NCI-H2227 (cell line): ENCODE measurements around the gene FMNL2.

Source experiments
- DNase-seq: peaks from one replicate; lab custom pipeline; 2025; ENCODE audit not compliant: unreplicated experiment; lab: John Stamatoyannopoulos, UW

Gene FMNL2

GRCh38 chr2:152337511-152337903 is 2.5 kb downstream of the FMNL2 start:
- DNase-seq, result no peak

GRCh38 chr2:152339556-152340286 is 4.7 kb downstream of the FMNL2 start:
- no peak for DNase-seq

- DNase-seq, result no peak
Measured at GRCh38 chr2:152342259-152343046, 7.5 kb downstream of the FMNL2 start.

- no peak for DNase-seq
Measured at GRCh38 chr2:152343426-152343825, 8.5 kb downstream of the FMNL2 start.

- DNase-seq, result no peak
Measured at GRCh38 chr2:152344579-152345195, 9.7 kb downstream of the FMNL2 start.

- DNase-seq, result no peak
Measured at GRCh38 chr2:152347076-152347475, 12.1 kb downstream of the FMNL2 start.

GRCh38 chr2:152348388-152348787 is 13.4 kb downstream of the FMNL2 start:
- no peak for DNase-seq

- no peak for DNase-seq
Measured at GRCh38 chr2:152349416-152349815, 14.4 kb downstream of the FMNL2 start.

GRCh38 chr2:152350155-152350679 is 15.2 kb downstream of the FMNL2 start:
- no peak for DNase-seq

GRCh38 chr2:152352616-152353015 is 17.6 kb downstream of the FMNL2 start:
- DNase-seq, result no peak

GRCh38 chr2:152353364-152353763 is 18.4 kb downstream of the FMNL2 start:
- no peak for DNase-seq

- no peak for DNase-seq
Measured at GRCh38 chr2:152354069-152354755, 19.2 kb downstream of the FMNL2 start.

GRCh38 chr2:152354909-152355308 is 19.9 kb downstream of the FMNL2 start:
- no peak for DNase-seq

- DNase-seq, result no peak
Measured at GRCh38 chr2:152355409-152355831, 20.4 kb downstream of the FMNL2 start.

GRCh38 chr2:152359573-152360363 is 24.8 kb downstream of the FMNL2 start:
- no peak for DNase-seq

GRCh38 chr2:152363936-152364335 is 29.0 kb downstream of the FMNL2 start:
- no peak for DNase-seq

- no peak for DNase-seq
Measured at GRCh38 chr2:152367547-152368390, 32.8 kb downstream of the FMNL2 start.

- DNase-seq, result no peak
Measured at GRCh38 chr2:152369176-152369860, 34.3 kb downstream of the FMNL2 start.

- DNase-seq, result no peak
Measured at GRCh38 chr2:152370783-152371182, 35.8 kb downstream of the FMNL2 start.
